GM12872 (cell line): Measurements from ENCODE around the gene RBM6.

Source experiments
- CTCF ChIP-seq: IDR thresholded peaks from 3 replicates; pipeline ENCODE4 v1.5.1; 2011; ENCODE audit warnings: low read depth, mild to moderate bottlenecking, low read length, moderate library complexity; ENCODE audit not compliant: insufficient read depth

RBM6 gene

GRCh38 chr3:49927798-49928197 lies 12.2 kb upstream of the RBM6 start:
- no peak for TF ChIP-seq CTCF

- TF ChIP-seq CTCF: no peak
Measured at GRCh38 chr3:49928481-49929017, 11.4 kb upstream of the RBM6 start.

- peak; percentile 36; the same call in 2 of the 3 replicates for TF ChIP-seq CTCF
Measured at GRCh38 chr3:49929291-49930167, 10.4 kb upstream of the RBM6 start, which contains the start of gene MON1A. TSS of gene MON1A (minus strand) at chr3:49929811. CDS start at chr3:49913346, 16,465 bp downstream.

GRCh38 chr3:49930168-49930690 lies 9.7 kb upstream of the RBM6 start:
- no peak for TF ChIP-seq CTCF

GRCh38 chr3:49930922-49931321 lies 9.0 kb upstream of the RBM6 start:
- TF ChIP-seq CTCF: no peak

GRCh38 chr3:49937090-49937489 lies 2.9 kb upstream of the RBM6 start:
- no peak for TF ChIP-seq CTCF

GRCh38 chr3:49940667-49941249 lies 808 bp downstream of the RBM6 start:
- no peak for TF ChIP-seq CTCF
